ENCODE results near the gene CFAP77. TPM values are rescaled to one million over a fixed set of nuclear protein-coding genes. Genes with fewer than 3 reads are reported as not detected.

The CFAP77 gene
- total RNA-seq, 2 experiments from 2014 or later: not detected

DNA sequence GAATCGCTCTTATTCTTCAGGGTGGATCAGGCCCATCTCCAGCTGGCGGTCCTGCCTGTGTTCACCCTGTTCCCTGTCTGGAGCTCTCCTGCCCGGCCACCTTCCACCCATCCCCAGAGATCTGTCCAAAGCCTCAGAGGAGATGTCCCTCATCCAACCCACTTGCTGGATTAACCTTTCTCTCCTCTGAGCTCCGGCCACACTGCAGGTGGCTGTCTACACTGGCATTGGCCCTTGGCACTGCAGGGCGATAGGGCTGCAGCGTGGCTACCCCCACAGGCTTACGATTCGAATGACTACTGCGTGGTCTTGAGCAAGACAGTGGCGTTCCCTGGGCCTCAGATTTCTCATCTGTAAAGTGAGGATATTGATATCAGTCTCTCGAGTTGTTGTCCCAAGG lies 108.6 kb downstream of the CFAP77 start:
- H3K4me1 Mint-ChIP-seq (ENCODE audit: low read depth): no peaks in the 10 kb centered on the region
- H3K36me3 Mint-ChIP-seq (ENCODE audit: low read depth): no peaks in the 10 kb centered on the region
- POLR2A ChIA-PET: no interaction called here
- H3K36me3 ChIP-seq (ENCODE audit: insufficient read depth, low read length): no peaks in the 10 kb centered on the region
- peaks cover 2 to 8% of the 10 kb centered on the region in 2 experiments for H3K27me3 ChIP-seq (ENCODE audit: control insufficient read depth in 1 of 2, insufficient read depth in 2 of 2, low read length in 2 of 2)
- no peaks in the 10 kb centered on the region for H3K9me3 Mint-ChIP-seq
- H3K4me1 ChIP-seq (ENCODE audit: insufficient read depth, low read length): no peaks in the 10 kb centered on the region
- CTCF ChIA-PET: no interaction called here
- DNase-seq (no peak), ATAC-seq (ENCODE audit: poor library complexity) (no peak)
- peaks cover 0 to 8% of the 10 kb centered on the region in 2 experiments for H3K9me3 ChIP-seq (ENCODE audit: control insufficient read depth in 1 of 2, insufficient read depth in 1 of 2, low read length in 2 of 2)
- peaks cover 25% of the 10 kb centered on the region for H3K27me3 Mint-ChIP-seq
- H3K4me3 Mint-ChIP-seq: no peak overlapping the region
- TF ChIP-seq, protein P1, sequence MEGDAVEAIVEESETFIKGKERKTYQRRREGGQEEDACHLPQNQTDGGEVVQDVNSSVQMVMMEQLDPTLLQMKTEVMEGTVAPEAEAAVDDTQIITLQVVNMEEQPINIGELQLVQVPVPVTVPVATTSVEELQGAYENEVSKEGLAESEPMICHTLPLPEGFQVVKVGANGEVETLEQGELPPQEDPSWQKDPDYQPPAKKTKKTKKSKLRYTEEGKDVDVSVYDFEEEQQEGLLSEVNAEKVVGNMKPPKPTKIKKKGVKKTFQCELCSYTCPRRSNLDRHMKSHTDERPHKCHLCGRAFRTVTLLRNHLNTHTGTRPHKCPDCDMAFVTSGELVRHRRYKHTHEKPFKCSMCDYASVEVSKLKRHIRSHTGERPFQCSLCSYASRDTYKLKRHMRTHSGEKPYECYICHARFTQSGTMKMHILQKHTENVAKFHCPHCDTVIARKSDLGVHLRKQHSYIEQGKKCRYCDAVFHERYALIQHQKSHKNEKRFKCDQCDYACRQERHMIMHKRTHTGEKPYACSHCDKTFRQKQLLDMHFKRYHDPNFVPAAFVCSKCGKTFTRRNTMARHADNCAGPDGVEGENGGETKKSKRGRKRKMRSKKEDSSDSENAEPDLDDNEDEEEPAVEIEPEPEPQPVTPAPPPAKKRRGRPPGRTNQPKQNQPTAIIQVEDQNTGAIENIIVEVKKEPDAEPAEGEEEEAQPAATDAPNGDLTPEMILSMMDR (IDR thresholded peaks at IDR 0.05): no peak
- no peak overlapping the region for H3K4me3 ChIP-seq (ENCODE audit: low read length)
- no peak overlapping the region for H3K27ac ChIP-seq (ENCODE audit: low read depth in 1 of 2, low read length in 2 of 2)
- intact Hi-C loops (cut with DNase I, micrococcal nuclease): no loop called here
- H3K27ac Mint-ChIP-seq: no peak overlapping the region

DNA sequence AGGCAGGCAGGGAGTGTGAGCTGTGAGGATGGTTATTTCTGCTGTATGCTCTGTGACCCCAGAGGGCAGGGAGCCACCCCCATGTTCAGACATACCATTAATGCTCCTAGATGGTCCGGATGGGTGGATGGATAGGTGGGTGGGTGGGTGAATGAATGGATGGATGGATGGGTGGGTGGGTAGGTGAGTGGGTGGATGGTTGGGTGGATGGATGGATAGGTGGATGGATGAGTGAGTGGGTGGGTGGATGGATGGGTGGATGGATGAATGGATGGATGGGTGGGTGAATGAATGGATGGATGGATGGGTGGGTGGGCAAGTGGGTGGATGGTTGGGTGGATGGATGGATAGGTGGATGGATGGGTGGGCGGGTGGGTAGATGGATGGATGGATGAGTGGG lies 109.0 kb downstream of the CFAP77 start:
- peaks cover 2 to 8% of the 10 kb centered on the region in 2 experiments for H3K27me3 ChIP-seq (ENCODE audit: control insufficient read depth in 1 of 2, insufficient read depth in 2 of 2, low read length in 2 of 2)

DNA sequence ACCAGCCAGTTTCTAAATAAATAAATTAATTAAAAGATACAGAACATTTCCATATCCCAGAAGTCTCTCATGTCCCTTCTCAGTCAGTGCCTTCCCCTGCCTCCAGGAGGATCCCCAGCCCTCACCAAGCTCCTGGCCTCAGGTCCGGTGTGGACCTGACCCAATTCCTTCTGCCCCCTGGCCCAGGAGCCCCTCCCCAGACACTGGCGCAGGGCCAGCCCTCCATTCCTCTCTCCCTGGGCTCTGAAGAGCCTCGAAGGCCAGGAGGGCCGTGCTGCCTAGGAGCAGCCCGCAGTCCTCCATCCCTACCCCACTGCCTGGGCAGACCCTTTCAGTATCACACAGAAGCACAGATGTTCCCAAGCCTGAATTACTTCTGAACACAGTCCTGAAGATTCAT lies 110.6 kb downstream of the CFAP77 start:
- no peak for DNase-seq
- H3K27me3 Mint-ChIP-seq: peaks cover 29% of the 10 kb centered on the region

More for the DNA sequence above, 109.0 kb downstream of the CFAP77 start:
- no peaks in the 10 kb centered on the region for H3K9me3 Mint-ChIP-seq
- intact Hi-C loops (cut with DNase I, micrococcal nuclease): no loop called here
- Histone ChIP-seq H3K36me3 (ENCODE audit: insufficient read depth, low read length) (no peaks in the 10 kb centered on the region), H3K9me3 (ENCODE audit: control insufficient read depth in 1 of 2, insufficient read depth in 1 of 2, low read length in 2 of 2) (peaks cover 0 to 8% of the 10 kb centered on the region in 2 experiments), H3K4me1 (ENCODE audit: insufficient read depth, low read length) (no peaks in the 10 kb centered on the region), H3K27ac (ENCODE audit: low read depth in 1 of 2, low read length in 2 of 2) (no peak overlapping the region), H3K4me3 (ENCODE audit: low read length) (no peak overlapping the region)
- ATAC-seq (ENCODE audit: poor library complexity) (no peak), DNase-seq (no peak)
- no peak overlapping the region for H3K27ac Mint-ChIP-seq
- no peaks in the 10 kb centered on the region for H3K4me1 Mint-ChIP-seq (ENCODE audit: low read depth)
- H3K36me3 Mint-ChIP-seq (ENCODE audit: low read depth): no peaks in the 10 kb centered on the region
- TF ChIP-seq, protein P1 (IDR thresholded peaks at IDR 0.05): no peak
- ChIA-PET CTCF (no interaction called here), POLR2A (no interaction called here)
- peaks cover 27% of the 10 kb centered on the region for H3K27me3 Mint-ChIP-seq
- no peak overlapping the region for H3K4me3 Mint-ChIP-seq

More for the DNA sequence above, 110.6 kb downstream of the CFAP77 start:
- Histone ChIP-seq H3K27me3 (ENCODE audit: control insufficient read depth in 1 of 2, insufficient read depth in 2 of 2, low read length in 2 of 2) (no peaks in the 10 kb centered on the region), H3K9me3 (ENCODE audit: control insufficient read depth in 1 of 2, insufficient read depth in 1 of 2, low read length in 2 of 2) (peaks cover 0 to 8% of the 10 kb centered on the region in 2 experiments), H3K36me3 (ENCODE audit: insufficient read depth, low read length) (no peaks in the 10 kb centered on the region), H3K4me3 (ENCODE audit: low read length) (no peak overlapping the region), H3K27ac (ENCODE audit: low read depth in 1 of 2, low read length in 2 of 2) (no peak overlapping the region), H3K4me1 (ENCODE audit: insufficient read depth, low read length) (no peaks in the 10 kb centered on the region)
- Mint-ChIP-seq H3K4me1 (ENCODE audit: low read depth) (no peaks in the 10 kb centered on the region), H3K36me3 (ENCODE audit: low read depth) (no peaks in the 10 kb centered on the region), H3K4me3 (no peak overlapping the region), H3K27ac (no peak overlapping the region), H3K9me3 (no peaks in the 10 kb centered on the region)
- TF ChIP-seq, protein P1 (IDR thresholded peaks at IDR 0.05): no peak
- CTCF ChIA-PET: no interaction called here
- ATAC-seq (ENCODE audit: poor library complexity): no peak
- intact Hi-C loops (cut with DNase I, micrococcal nuclease): no loop called here
- POLR2A ChIA-PET: no interaction called here
